K562 (cell line): ENCODE measurements around the gene SPDYE3. TPM values are rescaled to one million over a fixed set of nuclear protein-coding genes. Genes with fewer than 3 reads are reported as not detected.

ENCODE experiments used
- ATAC-seq: fragments of 200-7000 bp; cut with Tn5 transposase; 3 replicates; pipeline ENCODE4 v1.9.1; 2020; ENCODE audit warnings: moderate library complexity
- BruUV-seq: library from RNA; stranded (reverse); fragments of 400-500 nt; replicated peaks from 2 replicates; lab custom pipeline; 2021; lab: Mats Ljungman, UMichigan
- CTCF ChIA-PET: fragments of 300-600 bp; formaldehyde crosslinking; extraction: SDS; loops from one replicate; lab custom pipeline; 2021; ENCODE audit warnings: low intra/inter-chr PET ratio; lab: Yijun Ruan, JAX
- POLR2A ChIA-PET: fragments of 300-600, 350-650 bp; sonication (Branson Sonifier 250); formaldehyde crosslinking; extraction: SDS; loops from one replicate; lab custom pipeline; 2021; ENCODE audit warnings: antibody characterized with exemption, inconsistent platforms; lab: Yijun Ruan, JAX
- DNase-seq, 4 experiments: peaks; one replicate each; pipeline versions ENCODE4 v3.0.0 to v3.0.0-alpha.2; 2011 to 2018; ENCODE audit warnings: low spot score in 3 of 4, mixed read lengths in 3 of 4; ENCODE audit errors: extremely low read depth in 1 of 4
- FAIRE-seq: peaks from 2 replicates; lab custom pipeline; 2011; peaks lifted over from hg19 to GRCh38; lab: Jason Lieb, UNC
- H2AFZ ChIP-seq: 2 replicates; pipeline ENCODE4 v1.6.0; 2011; ENCODE audit warnings: low read depth, low read length, control low read depth, inconsistent platforms
- H3K27ac ChIP-seq: fragments of 200-600 bp; 3 replicates; pipeline ENCODE4 v1.8.0; 2011; ENCODE audit warnings: low read depth, mild to moderate bottlenecking, control low read depth, inconsistent platforms, low read length, moderate library complexity, mixed read lengths; ENCODE audit errors: extremely low read depth
- H3K27me3 ChIP-seq, 2 experiments: fragments of 300-600 bp in 1 of 2; 2 replicates in 1 of 2; 3 replicates in 1 of 2; pipeline versions ENCODE4 v1.6.0 to v1.8.0; 2011; ENCODE audit warnings: inconsistent platforms in 2 of 2, low read length in 2 of 2, mild to moderate bottlenecking in 1 of 2, mixed read lengths in 1 of 2, moderate library complexity in 1 of 2; ENCODE audit not compliant: control insufficient read depth in 2 of 2, insufficient read depth in 2 of 2
- H3K36me3 ChIP-seq: fragments of 300-600 bp; 3 replicates; pipeline ENCODE4 v1.8.0; 2011; ENCODE audit warnings: mild to moderate bottlenecking, low read length, inconsistent platforms; ENCODE audit not compliant: control insufficient read depth, insufficient read depth
- H3K4me1 ChIP-seq, 2 experiments: fragments of 200-600 bp in 1 of 2; replicated peaks in 1 of 2; 2 replicates in 1 of 2; 3 replicates in 1 of 2; pipeline versions ENCODE4 v1.5.1 to v1.8.0; 2011; ENCODE audit warnings: inconsistent platforms in 2 of 2, low read length in 2 of 2, mild to moderate bottlenecking in 1 of 2, mixed read lengths in 1 of 2, moderate library complexity in 1 of 2; ENCODE audit not compliant: control insufficient read depth in 2 of 2, insufficient read depth in 2 of 2
- H3K4me2 ChIP-seq: 2 replicates; pipeline ENCODE4 v1.6.1; 2011; ENCODE audit warnings: low read length, control low read depth, inconsistent platforms, mixed read lengths; ENCODE audit not compliant: insufficient read depth
- H3K4me3 ChIP-seq: fragments of 200-600 bp; sonication (generic), shearing (Covaris generic); 2 replicates; pipeline ENCODE4 v1.5.1; 2016; ENCODE audit warnings: control low read depth, inconsistent platforms
- H3K79me2 ChIP-seq: fragments of 200-600 bp; 3 replicates; pipeline ENCODE4 v1.8.0; 2011; ENCODE audit warnings: low read length, inconsistent platforms; ENCODE audit not compliant: control insufficient read depth, insufficient read depth
- H3K9ac ChIP-seq, 2 experiments: 2 replicates each; pipeline versions ENCODE4 v1.6.0 to v1.6.1; 2011; ENCODE audit warnings: low read depth in 2 of 2, low read length in 2 of 2, control low read depth in 1 of 2, inconsistent platforms in 1 of 2, mild to moderate bottlenecking in 1 of 2, mixed read lengths in 1 of 2; ENCODE audit not compliant: insufficient read depth in 1 of 2
- H3K9me1 ChIP-seq: one replicate; pipeline ENCODE4 v1.6.0; 2011; ENCODE audit warnings: inconsistent platforms, mild to moderate bottlenecking, low read length, moderate library complexity; ENCODE audit not compliant: control insufficient read depth, insufficient read depth
- H3K9me3 ChIP-seq: replicated peaks from 2 replicates; pipeline ENCODE4 v1.5.1; 2011; ENCODE audit warnings: low read depth, low read length, inconsistent platforms; ENCODE audit not compliant: control insufficient read depth, insufficient read depth
- H4K20me1 ChIP-seq: replicated peaks from 2 replicates; pipeline ENCODE4 v1.6.1; 2011; ENCODE audit warnings: low read length, inconsistent platforms, mixed read lengths; ENCODE audit not compliant: control insufficient read depth, insufficient read depth
- CREBBP ChIP-seq: IDR thresholded peaks from one replicate; pipeline ENCODE4 v1.6.1; 2012; ENCODE audit warnings: low read depth, mild to moderate bottlenecking, control low read depth, inconsistent platforms, low read length
- MAFK ChIP-seq: IDR thresholded peaks from 2 replicates; pipeline ENCODE4 v1.6.1; 2011; ENCODE audit warnings: low read length, improper control_type of control experiment
- NELFE ChIP-seq: IDR thresholded peaks from 2 replicates; pipeline ENCODE4 v1.6.1; 2011; ENCODE audit warnings: mild to moderate bottlenecking; ENCODE audit not compliant: insufficient read depth, insufficient read length
- RBM14 ChIP-seq: fragments of 200-400 bp; formaldehyde crosslinking; IDR thresholded peaks from 2 replicates; pipeline ENCODE4 v1.6.1; 2018; ENCODE audit warnings: low read depth, mild to moderate bottlenecking, low read length, moderate library complexity, borderline replicate concordance; ENCODE audit not compliant: insufficient read depth
- RBM22 ChIP-seq: fragments of 200-400 bp; formaldehyde crosslinking; IDR thresholded peaks from 2 replicates; pipeline ENCODE4 v1.6.1; 2018; ENCODE audit warnings: low read length, low read depth; ENCODE audit not compliant: poor library complexity, severe bottlenecking
- SOX6 ChIP-seq: fragments of 450-650 bp; IDR thresholded peaks from 2 replicates; pipeline ENCODE4 v1.6.1; 2014; ENCODE audit warnings: mild to moderate bottlenecking
- TRIM28 ChIP-seq: fragments of 450-650 bp; IDR thresholded peaks from 2 replicates; pipeline ENCODE4 v1.6.1; 2017
- ZNF263 ChIP-seq: sonication (generic); formaldehyde crosslinking; IDR thresholded peaks from 2 replicates; pipeline ENCODE4 v1.8.0; 2022; ENCODE audit warnings: mild to moderate bottlenecking, missing genetic modification reagents, borderline replicate concordance
- WGBS: fragments of 100-300 bp; shearing (Covaris generic); methylation state at CpG from one replicate; pipeline ENCODE4 v1.1.6; 2016; ENCODE audit warnings: low coverage, mixed read lengths; ENCODE audit not compliant: insufficient coverage; ENCODE audit errors: missing lambda C conversion rate; 5-methylcytosine and 5-hydroxymethylcytosine counted together
- in situ Hi-C: fragments of 300-500 bp; cut with MboI; formaldehyde crosslinking; loops from 4 replicates; pipeline ENCODE4 v1.15.0; 2018; ENCODE audit warnings: inconsistent platforms, mixed read lengths
- intact Hi-C: fragments of 100-400 bp; cut with micrococcal nuclease; formaldehyde crosslinking; loops from 2 replicates; pipeline ENCODE4 v1.14.2; 2022
- polyA plus RNA-seq, 8 experiments: library from polyadenylated mRNA; depleted of rRNA in 4 of 8; stranded (reverse) in 5 of 8; unstranded in 3 of 8; fragments of >200 nt; fragmentation: Nextera tagmentation in 2 of 8; fragmentation: Illumina TruSeq in 1 of 8; extraction: Ambion mirVana in 2 of 8; extraction: Trizol in 1 of 8; gene quantifications; 2 replicates each; pipeline versions ENCODE4 v1.2.1 to v1.2.3, GENCODE V29; 2011 to 2014; ENCODE audit warnings: inconsistent platforms in 1 of 8, missing spikeins in 1 of 8
- total RNA-seq, 7 experiments: library from RNA; depleted of rRNA in 6 of 7; stranded (reverse); fragments of >200 nt in 6 of 7; fragmentation: Illumina TruSeq in 2 of 7; extraction: Trizol in 2 of 7; gene quantifications; 2 replicates each; pipeline versions ENCODE4 v1.2.1 to v1.2.3, GENCODE V29; 2011 to 2021; ENCODE audit warnings: low replicate concordance in 1 of 7
- TF ChIP-seq, protein P1 (sequence below): fragments of 250-450 bp; sonication (Bioruptor Pico); IDR thresholded peaks from 2 replicates; pipeline ENCODE4 v1.5.0; 2021; ENCODE audit warnings: mild to moderate bottlenecking, borderline replicate concordance
- TF ChIP-seq, protein P2 (sequence below): fragments of 450-650 bp; IDR thresholded peaks from 2 replicates; pipeline ENCODE4 v1.6.1; 2017; ENCODE audit warnings: antibody characterized with exemption, mild to moderate bottlenecking
- TF ChIP-seq, protein P3 (sequence below): sonication (generic); formaldehyde crosslinking; IDR thresholded peaks from 2 replicates; pipeline ENCODE4 v1.8.0; 2023; ENCODE audit warnings: mild to moderate bottlenecking, missing genetic modification reagents

The SPDYE3 gene
- total and polyA plus RNA-seq, 9 of the 15 experiments (the other 6 are each of a cell fraction or from before 2014, with no cell fraction given) = 0.04 to 3.3 (median 1.2) TPM; not detected in 6

DNA sequence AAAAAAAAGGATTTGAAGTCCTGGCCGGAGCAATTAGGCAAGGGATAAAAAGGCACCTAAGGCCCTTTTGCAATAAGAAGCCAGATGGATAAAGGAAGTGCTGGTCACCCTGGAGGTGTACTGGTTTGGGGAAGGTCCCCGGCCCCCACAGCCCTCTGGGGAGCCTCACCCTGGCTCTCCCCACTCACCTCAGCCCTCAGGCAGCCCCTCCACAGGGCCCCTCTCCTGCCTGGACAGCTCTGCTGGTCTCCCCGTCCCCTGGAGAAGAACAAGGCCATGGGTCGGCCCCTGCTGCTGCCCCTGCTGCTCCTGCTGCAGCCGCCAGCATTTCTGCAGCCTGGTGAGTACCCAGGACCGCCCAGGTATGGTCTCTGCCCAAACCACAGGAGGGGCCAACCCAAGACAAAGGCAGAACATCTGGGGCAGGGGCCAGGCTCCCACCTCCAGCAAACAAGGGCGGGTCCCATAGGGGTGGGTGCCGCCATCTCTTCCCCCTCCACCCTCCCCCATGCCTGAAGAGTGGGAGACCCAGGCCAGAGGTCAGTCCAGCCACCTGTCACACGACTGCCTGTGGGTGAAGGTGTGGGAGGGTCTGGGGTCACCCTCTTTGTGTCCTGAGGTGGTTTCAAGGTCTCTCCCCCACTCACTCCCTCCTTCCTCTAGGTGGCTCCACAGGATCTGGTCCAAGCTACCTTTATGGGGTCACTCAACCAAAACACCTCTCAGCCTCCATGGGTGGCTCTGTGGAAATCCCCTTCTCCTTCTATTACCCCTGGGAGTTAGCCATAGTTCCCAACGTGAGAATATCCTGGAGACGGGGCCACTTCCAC lies 50.7 kb downstream of the SPDYE3 start, which contains the start of gene PILRB:
Gene PILRB (plus strand): TSS at position 91 of the 830 bp plus-strand sequence. CDS start 186 bp downstream, at position 277.
- no peaks in the 10 kb centered on the region for H3K27me3 ChIP-seq
- no peaks in the 10 kb centered on the region for H3K79me2 ChIP-seq
- ATAC-seq = peak; percentile 55
- no peaks in the 10 kb centered on the region for H3K9me3 ChIP-seq
- BruUV-seq = no TSS peak
- FAIRE-seq = peak; percentile 83
- in situ Hi-C loops = no loop called here
- peaks cover 6% of the 10 kb centered on the region; the same call in 1 of the 2 replicates for H4K20me1 ChIP-seq
- WGBS = 90% methylated on average over 8 of the region's 11 CpGs
- intact Hi-C loops = no loop called here
- peak in 1 of 4 experiments; percentile 30 for DNase-seq
- H3K9ac ChIP-seq = no peak within 1 kb of the TSS; a peak in 1 of 4 replicates
- CTCF ChIA-PET = no interaction called here
- H3K36me3 ChIP-seq = peaks cover 97% of the 10 kb centered on the region
- H3K9me1 ChIP-seq = no peaks in the 10 kb centered on the region
- no peak within 1 kb of the TSS for H3K4me2 ChIP-seq
- H3K4me1 ChIP-seq = peaks cover 0 to 6% of the 10 kb centered on the region in 2 experiments; a peak in 1 of 5 replicates
- H2AFZ ChIP-seq = no peak within 1 kb of the TSS
- no peak within 1 kb of the TSS for H3K4me3 ChIP-seq
- POLR2A ChIA-PET = interaction anchor here (0.9 to 2.1 kb wide), 3 partner anchors 10 to 70 kb away, joined by 3 to 7 read pairs (median 6); partner anchors contain the start of gene ZCWPW1
- H3K27ac ChIP-seq = no peak within 1 kb of the TSS
- TF ChIP-seq NELFE = no peak
- no peak for TF ChIP-seq TRIM28
- TF ChIP-seq SOX6 = no peak
- TF ChIP-seq, protein P1, sequence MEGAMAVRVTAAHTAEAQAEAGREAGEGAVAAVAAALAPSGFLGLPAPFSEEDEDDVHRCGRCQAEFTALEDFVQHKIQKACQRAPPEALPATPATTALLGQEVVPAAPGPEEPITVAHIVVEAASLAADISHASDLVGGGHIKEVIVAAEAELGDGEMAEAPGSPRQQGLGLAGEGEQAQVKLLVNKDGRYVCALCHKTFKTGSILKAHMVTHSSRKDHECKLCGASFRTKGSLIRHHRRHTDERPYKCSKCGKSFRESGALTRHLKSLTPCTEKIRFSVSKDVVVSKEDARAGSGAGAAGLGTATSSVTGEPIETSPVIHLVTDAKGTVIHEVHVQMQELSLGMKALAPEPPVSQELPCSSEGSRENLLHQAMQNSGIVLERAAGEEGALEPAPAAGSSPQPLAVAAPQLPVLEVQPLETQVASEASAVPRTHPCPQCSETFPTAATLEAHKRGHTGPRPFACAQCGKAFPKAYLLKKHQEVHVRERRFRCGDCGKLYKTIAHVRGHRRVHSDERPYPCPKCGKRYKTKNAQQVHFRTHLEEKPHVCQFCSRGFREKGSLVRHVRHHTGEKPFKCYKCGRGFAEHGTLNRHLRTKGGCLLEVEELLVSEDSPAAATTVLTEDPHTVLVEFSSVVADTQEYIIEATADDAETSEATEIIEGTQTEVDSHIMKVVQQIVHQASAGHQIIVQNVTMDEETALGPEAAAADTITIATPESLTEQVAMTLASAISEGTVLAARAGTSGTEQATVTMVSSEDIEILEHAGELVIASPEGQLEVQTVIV (CRISPR knock-in tag) = no peak
- no peak for TF ChIP-seq CREBBP
- TF ChIP-seq, protein P2, sequence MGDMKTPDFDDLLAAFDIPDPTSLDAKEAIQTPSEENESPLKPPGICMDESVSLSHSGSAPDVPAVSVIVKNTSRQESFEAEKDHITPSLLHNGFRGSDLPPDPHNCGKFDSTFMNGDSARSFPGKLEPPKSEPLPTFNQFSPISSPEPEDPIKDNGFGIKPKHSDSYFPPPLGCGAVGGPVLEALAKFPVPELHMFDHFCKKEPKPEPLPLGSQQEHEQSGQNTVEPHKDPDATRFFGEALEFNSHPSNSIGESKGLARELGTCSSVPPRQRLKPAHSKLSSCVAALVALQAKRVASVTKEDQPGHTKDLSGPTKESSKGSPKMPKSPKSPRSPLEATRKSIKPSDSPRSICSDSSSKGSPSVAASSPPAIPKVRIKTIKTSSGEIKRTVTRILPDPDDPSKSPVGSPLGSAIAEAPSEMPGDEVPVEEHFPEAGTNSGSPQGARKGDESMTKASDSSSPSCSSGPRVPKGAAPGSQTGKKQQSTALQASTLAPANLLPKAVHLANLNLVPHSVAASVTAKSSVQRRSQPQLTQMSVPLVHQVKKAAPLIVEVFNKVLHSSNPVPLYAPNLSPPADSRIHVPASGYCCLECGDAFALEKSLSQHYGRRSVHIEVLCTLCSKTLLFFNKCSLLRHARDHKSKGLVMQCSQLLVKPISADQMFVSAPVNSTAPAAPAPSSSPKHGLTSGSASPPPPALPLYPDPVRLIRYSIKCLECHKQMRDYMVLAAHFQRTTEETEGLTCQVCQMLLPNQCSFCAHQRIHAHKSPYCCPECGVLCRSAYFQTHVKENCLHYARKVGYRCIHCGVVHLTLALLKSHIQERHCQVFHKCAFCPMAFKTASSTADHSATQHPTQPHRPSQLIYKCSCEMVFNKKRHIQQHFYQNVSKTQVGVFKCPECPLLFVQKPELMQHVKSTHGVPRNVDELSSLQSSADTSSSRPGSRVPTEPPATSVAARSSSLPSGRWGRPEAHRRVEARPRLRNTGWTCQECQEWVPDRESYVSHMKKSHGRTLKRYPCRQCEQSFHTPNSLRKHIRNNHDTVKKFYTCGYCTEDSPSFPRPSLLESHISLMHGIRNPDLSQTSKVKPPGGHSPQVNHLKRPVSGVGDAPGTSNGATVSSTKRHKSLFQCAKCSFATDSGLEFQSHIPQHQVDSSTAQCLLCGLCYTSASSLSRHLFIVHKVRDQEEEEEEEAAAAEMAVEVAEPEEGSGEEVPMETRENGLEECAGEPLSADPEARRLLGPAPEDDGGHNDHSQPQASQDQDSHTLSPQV = no peak
- TF ChIP-seq ZNF263 (CRISPR knock-in tag) = no peak
- TF ChIP-seq, protein P3, sequence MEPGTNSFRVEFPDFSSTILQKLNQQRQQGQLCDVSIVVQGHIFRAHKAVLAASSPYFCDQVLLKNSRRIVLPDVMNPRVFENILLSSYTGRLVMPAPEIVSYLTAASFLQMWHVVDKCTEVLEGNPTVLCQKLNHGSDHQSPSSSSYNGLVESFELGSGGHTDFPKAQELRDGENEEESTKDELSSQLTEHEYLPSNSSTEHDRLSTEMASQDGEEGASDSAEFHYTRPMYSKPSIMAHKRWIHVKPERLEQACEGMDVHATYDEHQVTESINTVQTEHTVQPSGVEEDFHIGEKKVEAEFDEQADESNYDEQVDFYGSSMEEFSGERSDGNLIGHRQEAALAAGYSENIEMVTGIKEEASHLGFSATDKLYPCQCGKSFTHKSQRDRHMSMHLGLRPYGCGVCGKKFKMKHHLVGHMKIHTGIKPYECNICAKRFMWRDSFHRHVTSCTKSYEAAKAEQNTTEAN (CRISPR knock-in tag) = no peak
- TF ChIP-seq RBM22 = peak; percentile 74
- no peak for TF ChIP-seq RBM14
- TF ChIP-seq MAFK = no peak
